ENCODE measurements around the gene NDST4.

DNA sequence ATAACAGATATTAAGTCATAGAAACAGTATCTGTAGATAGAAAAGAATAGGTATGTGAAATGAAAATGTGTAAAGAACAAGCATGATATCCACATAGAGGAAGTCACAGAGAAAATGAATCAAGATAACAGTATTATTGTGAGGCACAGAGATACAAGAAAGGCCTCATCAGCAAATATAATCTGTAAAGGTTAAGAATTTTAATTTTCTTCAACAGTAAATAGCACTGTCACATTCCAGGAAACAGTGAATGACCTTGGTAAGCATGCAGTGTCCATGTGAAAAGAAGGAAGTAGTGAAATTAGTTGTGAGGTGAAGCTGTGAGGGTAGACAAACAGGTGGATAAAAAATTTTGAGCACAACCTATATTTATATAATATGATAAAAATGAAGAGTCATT lies 39.5 kb upstream of the NDST4 start:
- no peak for TF ChIP-seq POLR2A (IDR thresholded peaks at IDR 0.05)
- TF ChIP-seq, protein P1, sequence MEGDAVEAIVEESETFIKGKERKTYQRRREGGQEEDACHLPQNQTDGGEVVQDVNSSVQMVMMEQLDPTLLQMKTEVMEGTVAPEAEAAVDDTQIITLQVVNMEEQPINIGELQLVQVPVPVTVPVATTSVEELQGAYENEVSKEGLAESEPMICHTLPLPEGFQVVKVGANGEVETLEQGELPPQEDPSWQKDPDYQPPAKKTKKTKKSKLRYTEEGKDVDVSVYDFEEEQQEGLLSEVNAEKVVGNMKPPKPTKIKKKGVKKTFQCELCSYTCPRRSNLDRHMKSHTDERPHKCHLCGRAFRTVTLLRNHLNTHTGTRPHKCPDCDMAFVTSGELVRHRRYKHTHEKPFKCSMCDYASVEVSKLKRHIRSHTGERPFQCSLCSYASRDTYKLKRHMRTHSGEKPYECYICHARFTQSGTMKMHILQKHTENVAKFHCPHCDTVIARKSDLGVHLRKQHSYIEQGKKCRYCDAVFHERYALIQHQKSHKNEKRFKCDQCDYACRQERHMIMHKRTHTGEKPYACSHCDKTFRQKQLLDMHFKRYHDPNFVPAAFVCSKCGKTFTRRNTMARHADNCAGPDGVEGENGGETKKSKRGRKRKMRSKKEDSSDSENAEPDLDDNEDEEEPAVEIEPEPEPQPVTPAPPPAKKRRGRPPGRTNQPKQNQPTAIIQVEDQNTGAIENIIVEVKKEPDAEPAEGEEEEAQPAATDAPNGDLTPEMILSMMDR (IDR thresholded peaks at IDR 0.05): no peak
